Renal cortex interstitium (tissue), 11 donors: ENCODE data around the gene BMPR1A. TPM values are rescaled to one million over a fixed set of nuclear protein-coding genes. Genes with fewer than 3 reads are reported as not detected.

ENCODE experiments used
- DNase-seq, 11 donors: peaks; one replicate each; pipeline ENCODE4 v3.0.0-alpha.2; 2013; ENCODE audit warnings: low read depth in 9 of 11, low spot score in 4 of 11; ENCODE audit errors: extremely low read depth in 1 of 11
- polyA plus RNA-seq, 3 donors: library from polyadenylated mRNA; unstranded; fragments of 120-200 nt; gene quantifications; one replicate each; pipeline ENCODE4 v1.2.1, GENCODE V29; 2013; ENCODE audit not compliant: insufficient read length in 3 of 3

Gene BMPR1A
- polyA plus RNA-seq, 3 donors, result 60.8 to 78.6 (median 70.7) TPM

DNA sequence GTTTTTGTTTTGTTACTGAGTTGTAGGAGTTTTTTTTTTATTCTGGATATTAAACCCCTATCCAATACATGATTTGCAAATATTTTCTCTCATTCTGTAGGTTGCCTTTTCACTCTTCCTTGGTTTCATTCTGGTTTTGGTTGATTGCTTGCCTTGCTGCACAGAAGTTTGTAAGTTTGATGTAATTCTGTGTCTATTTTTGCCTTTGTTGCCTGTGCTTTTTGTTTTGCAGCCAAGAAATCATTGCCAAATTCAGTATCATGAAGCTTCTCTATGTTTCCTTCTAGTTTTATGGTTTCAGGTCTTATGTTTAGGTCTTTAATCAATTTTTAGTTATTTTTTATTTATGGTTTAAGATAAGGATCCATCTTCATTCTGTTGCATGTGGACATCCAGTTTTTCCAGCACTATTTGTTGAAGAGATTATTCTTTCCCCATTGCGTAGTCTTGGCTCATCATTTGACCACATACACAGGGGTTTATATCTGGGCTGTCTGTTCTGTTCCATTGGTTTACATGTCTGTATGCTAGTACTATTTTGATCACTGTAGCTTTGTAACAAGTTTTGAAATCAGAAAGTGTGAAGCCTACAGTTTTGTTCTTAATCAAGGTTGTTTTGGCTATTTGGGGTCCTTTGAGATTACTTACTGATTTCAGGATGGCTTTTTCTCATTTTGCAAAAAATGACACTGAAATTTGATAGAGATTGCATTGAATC, 26.4 kb downstream of the BMPR1A start:
- no peak for DNase-seq

DNA sequence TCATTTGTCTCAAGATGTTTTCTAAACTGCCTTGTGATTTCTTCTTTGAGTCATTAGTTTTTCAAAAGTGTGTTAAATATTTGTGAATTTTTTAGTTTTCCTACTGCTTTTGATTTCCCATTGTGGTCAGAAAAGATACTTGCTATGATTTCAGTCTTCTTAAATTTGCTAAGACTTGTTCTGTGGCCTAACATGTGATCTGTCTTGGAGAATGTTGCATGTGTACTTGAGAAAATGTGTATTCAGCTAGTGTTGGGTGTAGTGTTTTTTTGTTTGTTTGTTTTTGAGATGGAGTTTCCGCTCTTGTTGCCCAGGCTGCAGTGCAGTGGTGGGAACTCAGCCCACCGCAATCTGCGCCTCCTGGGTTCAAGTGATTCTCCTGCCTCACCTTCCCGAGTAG, 28.6 kb downstream of the BMPR1A start:
- no peak for DNase-seq

DNA sequence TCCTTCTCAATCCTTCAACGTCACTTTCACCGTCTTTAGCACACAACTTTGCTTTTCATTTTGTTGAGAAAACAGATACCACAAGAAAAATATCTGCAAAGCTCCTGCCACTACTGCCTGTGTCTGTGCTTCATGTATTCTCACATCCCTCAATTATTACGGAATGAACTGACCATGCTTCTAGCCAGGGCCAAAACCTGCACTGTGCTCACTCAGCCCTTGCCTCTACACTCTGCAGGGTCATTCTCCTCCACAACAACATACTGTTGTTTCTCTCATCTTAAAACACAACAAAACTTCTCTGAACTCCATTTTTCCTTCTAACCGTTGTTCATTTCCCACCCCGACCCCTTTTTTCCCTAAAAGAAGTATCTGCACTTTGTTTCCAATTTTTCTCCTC, 29.5 kb downstream of the BMPR1A start:
- no peak for DNase-seq

DNA sequence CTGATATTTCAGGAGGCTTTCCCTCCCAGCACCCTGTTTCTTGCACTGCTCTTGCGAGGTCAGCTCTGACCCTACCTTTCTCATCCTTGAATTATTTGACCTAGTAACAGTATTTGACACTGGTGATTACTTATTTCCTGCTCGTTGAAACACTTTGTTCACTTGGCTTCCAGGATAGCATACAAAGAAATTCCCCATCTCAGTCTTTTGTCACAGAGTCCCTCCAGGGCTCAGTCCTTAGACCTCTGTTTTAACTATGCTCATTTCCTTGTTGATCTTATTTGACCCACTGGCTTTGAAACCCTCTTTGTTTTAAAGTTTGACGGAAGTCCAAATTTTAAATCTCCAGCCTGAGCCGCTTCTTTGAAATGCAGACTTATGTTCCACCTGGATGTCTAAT, 29.9 kb downstream of the BMPR1A start:
- DNase-seq, result peak in 1 of 11 donors; percentile 25

DNA sequence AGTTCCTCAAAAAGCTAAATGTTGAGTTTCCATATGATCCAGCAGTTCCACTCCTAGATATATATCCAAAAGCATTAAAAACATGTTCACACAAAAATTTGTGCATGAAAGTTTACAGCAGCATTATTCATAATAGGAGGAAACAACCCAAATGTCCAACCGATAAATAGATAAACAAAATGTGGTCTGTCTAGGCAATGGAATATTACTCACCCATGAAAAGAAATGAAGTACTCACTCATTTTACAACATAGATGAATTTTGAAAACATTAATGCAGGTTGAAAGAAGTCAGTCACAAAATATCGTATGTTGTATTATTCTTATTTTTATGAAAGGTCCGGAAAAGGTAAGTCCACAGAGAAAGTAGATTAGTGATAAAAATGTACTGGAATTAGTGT, 34.0 kb downstream of the BMPR1A start:
- DNase-seq, result no peak

DNA sequence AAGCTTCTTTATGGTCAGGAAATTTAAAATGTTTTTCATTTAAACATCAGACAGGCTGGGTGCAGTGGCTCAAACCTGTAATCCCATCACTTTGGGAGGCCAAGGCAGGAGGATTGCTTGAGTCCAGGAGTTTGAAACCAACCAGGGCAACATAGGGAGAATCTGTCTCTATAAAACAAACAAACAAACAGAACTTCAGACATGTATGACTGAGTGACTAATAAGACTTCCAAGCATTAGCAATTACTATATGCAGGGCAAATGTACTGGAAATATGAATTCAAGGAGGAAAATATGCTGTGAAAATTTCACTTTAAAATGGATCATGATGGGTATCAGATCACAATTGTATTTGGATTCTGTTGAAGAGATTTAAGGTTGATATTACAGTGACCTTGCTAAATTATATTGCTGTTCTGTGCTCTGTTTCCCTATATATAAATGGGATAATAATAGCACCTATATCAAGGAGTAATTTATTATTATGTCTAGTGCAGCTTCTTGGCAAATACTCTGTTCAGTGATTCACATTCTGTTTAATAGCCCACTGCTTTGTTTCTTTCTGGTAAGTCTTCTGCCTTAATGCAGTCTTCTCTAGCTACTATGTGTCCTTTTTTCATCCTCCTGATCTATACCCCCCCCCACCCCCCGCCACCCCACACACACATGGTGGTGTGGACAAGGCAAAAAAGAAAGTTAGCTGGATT, 36.2 kb downstream of the BMPR1A start:
- DNase-seq, result no peak

DNA sequence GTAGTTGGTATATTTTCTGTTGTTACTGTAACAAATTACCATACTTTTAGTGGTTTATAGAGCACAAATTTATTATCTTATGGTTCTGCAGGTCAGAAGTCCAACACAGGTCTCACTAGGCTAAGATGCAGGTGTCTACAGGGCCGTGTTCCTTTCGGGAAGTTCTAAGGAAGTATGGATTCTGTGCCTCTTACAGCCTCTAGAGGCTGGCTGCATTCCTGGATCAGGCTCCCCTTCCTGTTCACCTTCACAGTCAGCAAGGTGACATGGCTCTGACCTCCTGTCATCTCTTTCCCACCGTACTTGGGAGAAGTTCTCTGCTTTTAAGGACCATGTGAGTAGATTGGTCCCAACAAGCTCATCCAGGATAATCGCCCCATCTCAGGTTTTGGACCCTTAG, 37.3 kb downstream of the BMPR1A start:
- DNase-seq, result no peak

DNA sequence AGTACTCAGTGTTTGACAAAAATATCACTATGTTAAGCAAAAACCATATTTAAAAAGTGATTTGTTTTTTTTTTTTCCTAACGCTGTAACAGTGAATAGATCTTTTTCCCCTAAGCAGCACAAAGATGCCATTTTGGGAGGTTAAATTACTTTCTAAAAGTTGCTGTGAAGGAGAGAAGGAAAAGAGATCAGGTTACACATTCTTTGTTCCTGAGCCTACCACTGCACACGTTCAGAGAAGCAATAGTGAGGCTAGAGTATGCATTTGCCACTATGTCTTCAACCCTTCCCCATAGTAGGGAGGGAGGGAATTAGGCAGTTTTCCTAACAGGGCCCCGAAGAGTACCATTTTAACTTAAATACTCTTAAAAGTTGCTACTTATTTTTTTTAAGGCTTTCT, 38.9 kb downstream of the BMPR1A start:
- DNase-seq, result peak; percentile 28 to 82 (median 58)

DNA sequence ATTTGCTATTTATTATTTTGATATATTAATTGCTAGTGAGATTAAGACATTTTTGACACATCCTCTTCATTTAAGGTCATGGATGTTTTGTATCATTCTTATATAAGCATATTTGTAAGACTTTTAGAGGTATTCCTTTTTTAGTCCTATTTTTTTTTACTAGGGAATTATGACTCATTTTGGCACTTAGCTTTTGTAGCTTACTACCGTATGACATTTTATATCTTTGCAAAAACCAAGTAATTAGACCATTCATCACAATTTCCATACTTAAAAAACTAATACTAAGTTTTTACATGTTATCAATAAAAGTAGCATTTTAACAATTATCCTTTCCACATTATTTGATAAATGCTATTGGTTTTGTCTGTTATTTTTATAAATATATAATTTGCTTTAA, 41.6 kb downstream of the BMPR1A start:
- no peak for DNase-seq

DNA sequence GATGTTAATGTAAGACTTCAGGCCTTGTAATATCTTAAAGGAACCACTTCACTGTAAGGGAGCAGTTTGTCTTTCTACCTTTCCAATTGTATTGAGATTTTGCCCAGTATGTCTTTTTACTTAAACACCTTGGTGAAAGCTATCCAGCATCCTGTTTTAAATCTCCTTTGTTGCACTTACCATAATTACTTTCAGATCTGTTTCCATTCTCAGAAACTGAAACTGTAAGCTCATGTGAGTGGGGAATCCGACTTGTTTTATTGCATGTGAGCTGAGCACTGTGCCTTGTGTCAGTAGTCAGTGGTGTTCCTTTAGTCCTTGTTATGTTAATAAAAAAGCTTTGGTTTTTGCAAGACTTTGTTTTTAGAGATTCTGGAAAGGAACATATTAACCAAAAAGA, 42.2 kb downstream of the BMPR1A start:
- DNase-seq, result no peak

DNA sequence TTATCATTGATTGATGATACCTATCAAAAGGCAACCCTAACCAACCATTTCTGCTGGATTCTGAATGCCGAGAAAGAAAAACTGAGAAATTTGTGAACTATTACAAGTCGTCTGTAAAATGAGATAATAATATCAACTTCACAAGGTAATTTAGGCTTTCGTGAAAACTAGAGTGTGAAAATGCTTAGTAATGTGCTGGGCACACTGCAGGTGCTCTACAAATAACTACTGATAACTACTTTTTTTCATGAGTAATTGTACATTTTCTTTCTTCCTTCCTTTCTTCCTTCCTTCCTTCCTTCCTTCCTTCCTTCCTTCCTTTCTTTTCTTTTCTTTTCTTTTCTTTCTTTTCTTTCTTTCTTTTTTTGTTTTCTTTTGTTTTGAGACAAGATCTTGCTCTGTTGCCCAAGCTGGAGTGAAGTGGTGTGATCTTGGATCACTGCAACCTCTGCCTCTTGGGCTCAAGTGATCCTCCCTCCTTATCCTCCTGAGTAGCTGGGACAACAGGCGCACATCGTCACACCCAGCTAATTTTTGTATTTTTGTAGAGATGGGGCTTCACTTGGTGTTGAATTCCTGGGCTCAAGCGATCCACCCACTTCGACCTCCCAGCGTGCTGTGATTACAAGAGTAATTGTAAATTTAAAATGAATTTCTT, 42.9 kb downstream of the BMPR1A start:
- no peak for DNase-seq

DNA sequence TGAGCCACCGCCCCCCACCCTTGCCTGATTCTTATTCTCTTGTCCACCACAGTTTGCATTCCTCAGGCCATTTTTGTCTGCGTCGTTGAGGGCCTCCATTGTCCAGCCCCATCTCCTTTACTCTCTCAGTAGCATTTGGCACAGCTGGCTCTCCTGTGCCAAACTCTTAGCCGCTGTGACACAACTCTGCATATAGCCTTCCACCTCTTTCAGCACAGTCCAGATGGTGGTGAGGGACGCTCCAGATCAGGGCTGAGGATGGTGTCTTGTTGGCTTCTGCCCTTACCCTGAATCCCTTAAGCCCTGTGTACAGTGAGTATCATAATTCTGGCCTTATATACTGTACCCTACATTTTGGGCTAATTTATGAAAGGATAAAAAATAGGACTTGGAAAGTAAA, 45.6 kb downstream of the BMPR1A start:
- no peak for DNase-seq

DNA sequence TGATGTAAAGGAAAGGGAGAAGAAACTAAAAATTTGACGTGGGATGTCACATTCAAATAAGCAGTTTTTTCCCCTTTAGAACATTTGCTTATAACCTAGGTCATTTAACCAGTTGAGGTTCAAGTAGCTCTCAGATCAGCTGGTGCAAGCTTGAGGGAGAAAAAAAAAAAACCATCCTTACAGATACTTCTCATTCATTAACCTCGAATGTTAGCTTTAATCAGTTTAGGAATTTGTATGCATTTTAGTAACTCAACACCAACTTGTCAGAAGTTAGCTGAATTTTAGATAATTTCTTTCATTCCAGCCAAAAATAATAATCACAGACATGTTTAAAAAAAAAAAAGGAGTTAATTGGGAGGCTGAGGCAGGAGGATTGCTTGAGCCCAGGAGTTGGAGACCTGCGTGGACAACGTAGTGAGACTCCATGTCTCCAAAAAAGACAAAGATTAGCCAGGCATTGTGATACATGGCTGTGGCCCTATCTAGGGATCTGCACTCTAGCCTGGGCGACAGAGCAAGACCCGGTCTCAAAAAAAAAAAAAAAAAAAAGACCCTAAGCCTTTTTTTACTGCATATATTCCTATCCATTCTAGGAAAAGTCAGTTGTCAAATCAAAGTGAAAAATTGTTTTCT, 46.2 kb downstream of the BMPR1A start:
- DNase-seq, result no peak

DNA sequence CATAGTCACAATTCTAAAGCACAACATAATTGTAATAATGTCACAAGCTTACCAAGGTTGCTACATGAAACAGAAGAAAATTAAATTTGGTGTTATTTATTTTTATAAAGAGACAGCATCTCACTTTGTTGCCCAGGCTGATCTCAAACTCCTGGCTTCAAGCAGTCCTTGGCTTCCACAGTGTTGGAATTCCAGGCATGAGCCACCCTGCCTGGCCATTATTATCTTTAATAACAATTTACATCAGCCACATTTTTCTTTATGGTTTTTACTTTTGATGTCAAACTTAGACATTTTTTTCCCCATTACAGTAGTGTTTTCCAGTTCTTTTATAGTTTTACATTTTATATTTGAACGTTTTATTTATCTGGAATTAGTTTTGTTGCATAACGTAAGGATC, 46.7 kb downstream of the BMPR1A start:
- no peak for DNase-seq

DNA sequence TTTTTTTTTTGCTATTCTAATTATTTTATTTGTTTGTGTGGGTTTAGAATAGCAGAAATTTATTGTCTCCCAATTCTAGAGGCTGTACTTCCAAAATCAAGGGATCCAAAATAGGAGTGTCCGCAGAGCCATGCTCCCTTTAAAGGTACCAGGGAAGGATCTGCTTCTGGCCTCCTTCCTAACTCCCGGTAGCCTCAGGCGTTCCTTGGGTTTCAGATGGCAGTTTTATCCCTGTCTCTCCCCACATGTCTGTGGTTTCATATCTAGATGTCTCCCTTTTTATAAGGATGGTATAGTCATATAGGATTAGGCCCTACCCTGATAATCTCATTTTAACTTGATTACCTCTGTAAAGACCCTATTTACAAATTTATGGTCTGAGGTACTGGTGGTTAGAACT, 48.4 kb downstream of the BMPR1A start:
- DNase-seq, result no peak

DNA sequence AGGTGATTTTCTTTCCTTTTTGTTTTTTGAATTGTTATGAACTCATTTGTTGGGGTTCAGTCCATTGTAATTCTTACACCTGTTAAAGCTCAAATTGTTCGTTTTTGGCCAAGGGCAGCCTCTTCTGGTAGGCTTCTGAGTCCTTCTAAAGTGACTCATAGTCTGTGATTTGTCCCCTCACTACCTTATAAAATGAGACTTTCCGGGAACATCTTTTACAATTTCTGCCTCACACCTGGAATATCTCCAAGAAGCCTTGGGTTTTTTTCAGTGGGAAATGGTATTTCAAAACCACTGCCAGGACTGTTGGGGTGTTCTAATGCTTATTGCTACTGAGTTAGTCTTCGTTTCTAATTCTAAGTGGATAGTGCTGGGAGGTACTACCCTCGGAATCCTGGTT, 56.7 kb downstream of the BMPR1A start:
- DNase-seq, result no peak

DNA sequence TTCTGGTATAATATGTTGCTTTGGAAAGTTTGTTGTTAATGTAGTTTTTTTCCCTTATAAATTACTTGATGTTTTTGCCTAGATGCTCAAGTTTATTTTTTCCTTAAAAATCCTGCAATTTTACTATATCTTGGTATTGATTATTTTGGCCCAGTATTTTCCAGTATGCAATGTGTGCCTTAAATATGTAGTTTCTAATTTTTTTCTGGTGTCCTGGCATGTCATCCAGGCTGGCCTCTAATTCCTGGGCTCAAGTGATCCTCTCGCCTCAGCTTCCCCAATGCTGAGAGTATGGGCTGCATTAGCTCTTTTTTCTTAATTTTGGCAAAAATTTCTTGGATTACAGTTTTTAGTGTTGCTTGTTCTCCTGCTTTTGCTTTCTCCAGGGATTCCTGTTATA, 57.6 kb downstream of the BMPR1A start:
- DNase-seq, result no peak

DNA sequence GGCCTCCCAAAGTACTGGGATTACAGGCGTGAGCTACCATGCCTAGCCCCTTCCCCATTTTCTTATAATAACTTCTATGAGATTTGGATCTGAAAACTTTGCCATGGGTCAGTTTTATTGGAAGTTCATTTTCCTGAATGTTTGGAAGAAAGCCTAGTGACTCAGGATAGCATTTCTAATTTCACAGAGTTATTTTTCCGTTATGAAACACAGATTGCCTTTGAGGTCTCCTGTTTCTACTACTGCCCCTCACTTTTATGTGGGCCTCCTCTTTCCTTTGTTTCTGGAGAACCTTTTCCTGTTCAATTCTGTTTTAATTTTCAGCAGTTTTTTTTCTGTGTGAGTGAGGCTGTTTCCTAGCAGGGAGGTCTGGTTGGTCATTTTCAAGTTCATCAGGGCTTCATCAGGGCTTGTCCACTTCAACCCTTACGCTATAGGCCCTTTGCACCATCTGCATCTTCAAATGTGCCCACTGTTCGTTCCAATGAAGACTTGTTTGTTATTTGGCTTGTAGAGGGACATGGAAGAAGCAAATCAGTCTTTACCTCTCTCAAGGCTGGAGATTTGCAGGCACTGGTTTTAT, 58.7 kb downstream of the BMPR1A start:
- no peak for DNase-seq

DNA sequence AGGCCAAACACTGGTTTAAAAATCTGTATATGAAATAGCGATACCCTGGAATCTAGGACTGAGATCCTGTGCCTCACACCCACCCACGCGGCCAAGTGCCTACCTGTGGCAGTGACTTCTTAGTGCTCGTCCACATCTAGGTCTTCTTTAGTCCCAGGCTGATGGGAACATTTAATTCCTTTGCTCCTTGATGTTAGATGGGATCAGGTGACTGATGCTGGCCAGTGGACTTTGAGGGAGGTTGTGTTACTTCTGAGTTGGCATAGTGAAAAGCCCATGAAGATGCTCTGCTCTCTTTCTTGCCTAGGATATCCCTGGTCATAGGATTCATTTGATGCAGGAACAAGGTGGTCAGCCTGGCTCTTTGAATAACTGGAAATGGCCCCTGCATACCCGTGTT, 59.2 kb downstream of the BMPR1A start:
- no peak for DNase-seq

DNA sequence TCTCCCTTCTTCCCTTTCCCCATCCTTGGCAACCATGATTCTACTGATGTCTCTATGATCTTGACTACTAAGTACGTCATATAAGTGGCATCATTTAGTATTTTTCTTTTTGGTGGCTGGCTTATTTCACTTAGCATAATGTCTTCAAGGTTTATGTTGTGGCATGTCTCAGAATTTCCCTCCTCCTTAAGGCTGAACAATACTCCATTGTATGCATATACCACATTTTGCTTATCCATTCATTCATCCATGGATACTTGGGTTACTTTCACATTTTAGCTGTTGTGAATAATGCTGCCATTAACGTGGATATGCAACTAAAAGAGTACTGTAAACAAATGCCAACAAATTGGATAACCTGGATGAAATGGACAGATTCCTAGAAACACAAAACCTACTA, 60.8 kb downstream of the BMPR1A start:
- no peak for DNase-seq
